Caco-2 (cell line): ENCODE results near the gene DDTL. TPM values are rescaled to one million over a fixed set of nuclear protein-coding genes. Genes with fewer than 3 reads are reported as not detected.
"Not testable (repeated sequence)": the region's sequence is repeated elsewhere in the genome, so short reads cannot be mapped to it uniquely, and the experiment has no call there.

ENCODE experiments used
- BruUV-seq: library from RNA; stranded (reverse); fragments of 400-500 nt; replicated peaks from 2 replicates; lab custom pipeline; 2021; lab: Mats Ljungman, UMichigan
- CTCF ChIA-PET: fragments of 300-600 bp; sonication (Branson Sonifier 250); formaldehyde crosslinking; loops from one replicate; lab custom pipeline; 2022; ENCODE audit warnings: antibody characterized with exemption; lab: Charles Lee
- POLR2A ChIA-PET: fragments of 300-600 bp; sonication (Branson Sonifier 250); formaldehyde crosslinking; loops from one replicate; lab custom pipeline; 2022; ENCODE audit warnings: antibody characterized with exemption; lab: Charles Lee
- DNase-seq, 2 experiments: peaks; one replicate each; pipeline versions ENCODE4 v3.0.0 to v3.0.0-alpha.2; 2020 to 2022
- H3K27me3 ChIP-seq: replicated peaks from 2 replicates; pipeline ENCODE4 v1.6.0; 2011; ENCODE audit warnings: low read length; ENCODE audit not compliant: control insufficient read depth, insufficient read depth
- H3K36me3 ChIP-seq: 2 replicates; pipeline ENCODE4 v1.5.1; 2011; ENCODE audit warnings: low read length; ENCODE audit not compliant: control insufficient read depth, insufficient read depth
- H3K4me1 ChIP-seq: fragments of 250-450 bp; sonication (Bioruptor Pico); 2 replicates; pipeline ENCODE4 v1.5.1; 2020; ENCODE audit warnings: mild to moderate bottlenecking
- H3K4me3 ChIP-seq: 2 replicates; pipeline ENCODE4 v1.5.1; 2011; ENCODE audit warnings: low read depth, mild to moderate bottlenecking, control low read depth, low read length
- H3K9me3 ChIP-seq: fragments of 250-450 bp; sonication (Bioruptor Pico); 2 replicates; pipeline ENCODE4 v1.5.1; 2020; ENCODE audit warnings: mild to moderate bottlenecking, moderate library complexity
- H3K27ac Mint-ChIP-seq: one replicate; pipeline ENCODE4 v1.8.0; 2022; ENCODE audit warnings: mixed read lengths; ENCODE audit not compliant: unreplicated experiment
- H3K27me3 Mint-ChIP-seq: one replicate; pipeline ENCODE4 v1.8.0; 2022; ENCODE audit warnings: mixed read lengths; ENCODE audit not compliant: insufficient read depth, unreplicated experiment
- H3K36me3 Mint-ChIP-seq: one replicate; pipeline ENCODE4 v1.8.0; 2022; ENCODE audit warnings: mild to moderate bottlenecking, mixed read lengths; ENCODE audit not compliant: insufficient read depth, unreplicated experiment
- H3K4me1 Mint-ChIP-seq: one replicate; pipeline ENCODE4 v1.8.0; 2022; ENCODE audit warnings: low read depth, mixed read lengths; ENCODE audit not compliant: unreplicated experiment
- H3K4me3 Mint-ChIP-seq: one replicate; pipeline ENCODE4 v1.8.0; 2022; ENCODE audit warnings: mild to moderate bottlenecking, moderate library complexity, mixed read lengths; ENCODE audit not compliant: unreplicated experiment
- H3K9me3 Mint-ChIP-seq: one replicate; pipeline ENCODE4 v1.8.0; 2022; ENCODE audit warnings: mixed read lengths; ENCODE audit not compliant: unreplicated experiment
- CTCF ChIP-seq, 2 experiments: fragments of 200-600 bp in 1 of 2; IDR thresholded peaks; 1 replicate in 1 of 2; 2 replicates in 1 of 2; pipeline versions ENCODE4 v1.5.1 to v1.8.0; 2011 to 2022; ENCODE audit warnings: antibody characterized with exemption in 1 of 2, control low read depth in 1 of 2, inconsistent platforms in 1 of 2, low read depth in 1 of 2, low read length in 1 of 2, mild to moderate bottlenecking in 1 of 2, moderate library complexity in 1 of 2; ENCODE audit not compliant: insufficient read depth in 1 of 2, severe bottlenecking in 1 of 2, unreplicated experiment in 1 of 2
- intact Hi-C: fragments of 100-400 bp; cut with micrococcal nuclease; formaldehyde crosslinking; loops from one replicate; pipeline ENCODE4 v1.10.0; 2022; ENCODE audit not compliant: unreplicated experiment
- total RNA-seq: library from RNA; stranded (reverse); gene quantifications from 2 replicates; pipeline ENCODE4 v1.2.3, GENCODE V29; 2022

Gene DDTL
- total RNA-seq, 1 experiment from 2014 or later, result 4.1 TPM

GRCh38 chr22:23956301-23956900 lies 10.3 kb upstream of the DDTL start:
- H3K36me3 Mint-ChIP-seq, H3K4me1 Mint-ChIP-seq, H3K27ac Mint-ChIP-seq, H3K27me3 ChIP-seq, BruUV-seq, H3K4me1 ChIP-seq, H3K4me3 ChIP-seq, H3K36me3 ChIP-seq, H3K4me3 Mint-ChIP-seq, H3K9me3 Mint-ChIP-seq, H3K9me3 ChIP-seq, H3K27me3 Mint-ChIP-seq: not testable (repeated sequence)
- DNase-seq, result peak; percentile 74 to 84
- CTCF ChIA-PET, result interaction anchor here (0.6 to 1.0 kb wide), 2 partner anchors 67 to 69 kb away, joined by 4 to 7 read pairs; no protein-coding TSS in a partner anchor
- intact Hi-C loops, result loop anchor here (5.0 kb wide), 2 partner anchors 69 to 94 kb away; no protein-coding TSS in a partner anchor
- POLR2A ChIA-PET, result interaction anchor here (0.6 kb wide), 1 partner anchor 62 kb away, joined by 3 read pairs; the partner anchor contains the start of gene MIF
- TF ChIP-seq CTCF (IDR thresholded peaks at IDR 0.05; ENCODE audit: insufficient read depth in 1 of 2, low read depth in 1 of 2, low read length in 1 of 2, severe bottlenecking in 1 of 2, unreplicated experiment in 1 of 2), result peak; percentile 69 to 95

DNA sequence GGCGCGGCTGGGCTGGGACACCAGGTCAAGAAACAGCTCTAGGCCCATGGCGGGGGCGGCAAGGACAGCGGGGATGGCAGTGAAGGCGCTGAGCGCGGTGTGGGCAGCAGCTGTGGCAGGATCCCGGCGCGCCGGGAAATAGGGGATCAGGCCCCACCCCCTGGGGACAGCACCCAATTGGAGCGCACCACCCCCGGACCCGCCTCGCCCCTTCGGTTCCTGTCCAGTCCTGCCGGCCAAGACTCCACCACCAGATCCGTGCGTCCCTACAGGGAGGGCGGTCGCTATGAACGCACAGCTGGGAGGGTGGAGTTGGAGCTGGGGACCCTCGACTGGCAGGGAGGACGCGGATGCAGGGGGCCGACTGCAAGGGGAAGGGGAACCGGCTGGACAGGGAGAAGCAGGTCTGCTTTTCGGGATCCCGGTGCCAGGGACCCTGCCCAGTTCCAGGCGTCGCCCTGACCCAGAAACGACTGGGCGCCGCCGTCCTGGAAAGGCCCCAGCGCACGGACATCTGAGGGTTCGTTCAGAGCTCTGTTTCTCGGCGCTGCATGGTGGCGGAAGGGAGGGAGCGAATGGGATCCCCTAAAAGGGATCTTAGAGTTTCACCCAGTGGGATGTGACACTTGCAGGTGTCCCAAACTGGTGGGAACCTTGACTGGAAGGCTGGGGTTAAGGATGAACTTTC lies 5.5 kb upstream of the DDTL start, which contains the start of gene GSTT2B:
TSS of gene GSTT2B (minus strand) at position 112 of the 688 bp plus-strand sequence. CDS start at position 48, 64 bp downstream.
- H3K36me3 Mint-ChIP-seq, POLR2A ChIA-PET, H3K4me1 Mint-ChIP-seq, H3K36me3 ChIP-seq, H3K4me3 ChIP-seq, H3K27me3 Mint-ChIP-seq, CTCF ChIA-PET, intact Hi-C loops, H3K9me3 Mint-ChIP-seq, H3K9me3 ChIP-seq, BruUV-seq, DNase-seq, H3K4me3 Mint-ChIP-seq, H3K27me3 ChIP-seq, H3K4me1 ChIP-seq, H3K27ac Mint-ChIP-seq: not testable (repeated sequence)

- H3K36me3 Mint-ChIP-seq, result peaks cover 21% of the 10 kb centered on the region
- H3K27me3 Mint-ChIP-seq, DNase-seq, H3K4me3 ChIP-seq, POLR2A ChIA-PET, H3K9me3 ChIP-seq, intact Hi-C loops, H3K27ac Mint-ChIP-seq, H3K4me3 Mint-ChIP-seq, H3K27me3 ChIP-seq, H3K9me3 Mint-ChIP-seq, CTCF ChIA-PET, H3K4me1 ChIP-seq, H3K36me3 ChIP-seq, H3K4me1 Mint-ChIP-seq, BruUV-seq: not testable (repeated sequence)
Measured at GRCh38 chr22:23966094-23966493, 594 bp upstream of the DDTL start.

DNA sequence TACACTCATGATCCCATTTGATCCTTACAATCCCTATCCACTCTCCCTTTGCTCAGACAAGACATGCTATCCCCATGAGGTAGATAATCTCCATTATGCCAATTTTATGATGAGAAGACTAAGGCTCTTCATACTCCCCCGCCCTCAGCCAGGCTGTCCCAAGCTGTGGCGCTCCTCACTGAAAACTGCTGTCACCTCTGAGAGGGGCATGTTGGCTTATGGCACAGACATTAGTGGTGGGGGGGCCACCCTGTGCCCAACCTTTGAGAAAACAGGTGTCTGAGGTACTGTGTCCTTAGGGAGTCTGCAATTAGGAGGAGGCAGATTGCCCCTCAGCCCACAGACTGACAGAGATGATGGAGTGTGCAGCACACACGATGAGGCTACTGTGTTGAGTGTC lies 2.4 kb downstream of the DDTL start:
- no peaks in the 10 kb centered on the region for H3K4me1 ChIP-seq
- no peaks in the 10 kb centered on the region for H3K9me3 ChIP-seq
- peaks cover 4% of the 10 kb centered on the region for H3K36me3 ChIP-seq
- H3K4me1 Mint-ChIP-seq, result peaks cover 9% of the 10 kb centered on the region
- DNase-seq, result no peak
- H3K27me3 ChIP-seq, result no peaks in the 10 kb centered on the region
- H3K27me3 Mint-ChIP-seq, result no peaks in the 10 kb centered on the region
- ChIA-PET CTCF (no interaction called here), POLR2A (no interaction called here)
- H3K9me3 Mint-ChIP-seq, result no peaks in the 10 kb centered on the region
- no peak overlapping the region for H3K4me3 ChIP-seq
- H3K27ac Mint-ChIP-seq, result no peak overlapping the region
- intact Hi-C loops, result no loop called here
- TF ChIP-seq CTCF (IDR thresholded peaks at IDR 0.05; ENCODE audit: insufficient read depth in 1 of 2, low read depth in 1 of 2, low read length in 1 of 2, severe bottlenecking in 1 of 2, unreplicated experiment in 1 of 2), result no peak
- no TSS peak for BruUV-seq
- H3K36me3 Mint-ChIP-seq, result peaks cover 29% of the 10 kb centered on the region
- H3K4me3 Mint-ChIP-seq, result no peak overlapping the region
